HG02763 (cell line): Measurements from ENCODE around the gene FBXL16.
A peak's percentile ranks its signal among the peaks of the same experiment; 100 is the strongest.
"Not testable (repeated sequence)": the region's sequence is repeated elsewhere in the genome, so short reads cannot be mapped to it uniquely, and the experiment has no call there.

Experiments
- ATAC-seq: cut with Tn5 transposase; IDR thresholded peaks from one replicate; pipeline ENCODE4 v1.9.1; 2021; ENCODE audit warnings: mild to moderate bottlenecking, moderate library complexity; ENCODE audit not compliant: unreplicated experiment

The FBXL16 gene

DNA sequence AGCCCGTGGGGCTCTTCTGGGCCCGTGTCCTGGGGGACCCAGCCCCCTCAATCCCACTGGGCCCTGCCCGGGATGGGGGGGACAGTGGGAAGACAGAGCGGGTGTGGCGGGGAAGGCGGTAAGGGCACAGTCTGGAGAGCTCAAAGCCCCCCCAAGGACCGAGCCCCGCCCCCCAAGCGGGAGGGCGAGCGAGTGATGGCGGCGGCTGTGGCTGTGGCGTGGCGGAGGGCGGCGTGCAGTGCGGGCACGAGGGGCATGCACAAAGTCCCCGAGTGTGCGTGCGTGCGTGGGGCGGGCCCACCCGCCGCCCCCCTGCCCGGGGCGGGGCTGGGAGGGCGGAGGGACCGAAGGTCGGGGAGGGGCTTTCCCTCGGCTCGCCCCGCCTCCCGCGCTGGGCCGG is 11.8 kb downstream of the FBXL16 start:
- ATAC-seq: no peak

DNA sequence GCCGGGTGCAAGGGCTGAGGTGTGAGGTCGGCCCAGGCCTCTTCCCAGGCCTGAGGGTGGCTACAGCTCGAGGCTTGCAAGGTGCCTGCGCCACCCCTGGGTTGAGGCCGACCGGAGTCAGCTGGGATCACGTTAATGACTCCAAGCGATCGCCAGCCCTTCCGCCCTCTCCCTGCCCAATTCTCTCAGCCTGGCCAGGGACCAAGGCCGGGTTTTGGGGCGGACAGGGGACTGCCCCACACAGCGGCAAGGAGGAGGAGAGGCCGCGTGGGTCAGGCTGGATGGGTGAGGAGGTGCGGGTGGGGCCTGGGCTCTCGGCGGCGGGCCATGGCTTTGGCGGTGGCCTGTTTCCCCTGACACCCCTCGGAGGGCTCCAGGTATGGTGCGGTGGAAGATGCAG is 12.2 kb downstream of the FBXL16 start:
- no peak for ATAC-seq

DNA sequence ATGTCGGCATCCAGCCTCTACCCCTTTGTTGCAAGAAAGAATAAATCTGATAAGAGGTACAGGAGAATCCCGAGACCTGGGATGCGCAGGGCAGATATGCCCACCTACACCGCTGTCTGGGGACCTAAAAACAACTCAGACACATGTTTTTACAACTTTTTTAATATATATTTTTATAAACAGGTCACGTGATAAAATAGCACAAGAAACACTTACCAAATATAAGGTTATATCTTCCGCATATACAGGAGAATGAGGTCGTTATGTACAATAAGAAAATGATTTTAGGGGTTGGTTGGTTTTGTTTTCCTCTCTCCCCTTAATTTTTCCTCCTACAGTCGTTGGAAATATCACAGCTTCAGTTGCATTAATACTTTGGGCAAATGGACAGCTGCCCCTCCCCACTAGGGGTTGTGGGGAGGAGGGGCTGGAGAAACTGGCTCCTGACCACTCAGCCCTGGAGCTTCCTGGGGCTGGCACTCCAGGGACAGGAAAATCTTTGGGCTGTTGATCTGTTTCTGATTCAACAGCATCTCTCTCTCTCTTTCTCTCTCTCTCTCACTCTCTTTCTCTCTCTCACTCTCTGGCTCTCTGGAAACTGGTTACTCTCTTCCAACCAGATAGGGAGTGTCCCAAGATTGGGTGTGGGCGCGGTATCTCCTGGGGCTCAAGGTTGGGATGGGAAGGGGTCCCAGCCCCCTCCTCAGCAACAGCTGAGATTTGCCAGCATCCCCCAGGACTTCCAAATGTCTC is 13.1 kb downstream of the FBXL16 start:
- no peak for ATAC-seq

DNA sequence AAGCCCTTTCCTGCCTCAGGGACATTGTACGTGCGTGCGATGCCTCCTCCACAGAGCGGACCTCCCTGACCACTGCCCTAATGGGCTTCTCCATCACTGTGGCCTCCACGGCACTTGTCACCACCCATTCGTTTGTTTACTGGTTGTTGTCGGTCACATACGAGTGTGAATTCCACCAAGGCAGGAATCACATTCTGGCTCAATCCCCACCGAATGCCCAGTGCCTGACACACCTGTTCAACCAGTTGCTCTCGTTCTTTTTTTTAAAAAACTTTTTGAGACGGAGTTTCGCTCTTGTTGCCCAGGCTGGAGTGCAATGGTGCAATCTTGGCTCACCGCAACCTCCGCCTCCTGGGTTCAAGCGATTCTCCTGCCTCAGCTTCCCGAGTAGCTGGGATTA is 14.4 kb downstream of the FBXL16 start:
- not testable (repeated sequence) for ATAC-seq

DNA sequence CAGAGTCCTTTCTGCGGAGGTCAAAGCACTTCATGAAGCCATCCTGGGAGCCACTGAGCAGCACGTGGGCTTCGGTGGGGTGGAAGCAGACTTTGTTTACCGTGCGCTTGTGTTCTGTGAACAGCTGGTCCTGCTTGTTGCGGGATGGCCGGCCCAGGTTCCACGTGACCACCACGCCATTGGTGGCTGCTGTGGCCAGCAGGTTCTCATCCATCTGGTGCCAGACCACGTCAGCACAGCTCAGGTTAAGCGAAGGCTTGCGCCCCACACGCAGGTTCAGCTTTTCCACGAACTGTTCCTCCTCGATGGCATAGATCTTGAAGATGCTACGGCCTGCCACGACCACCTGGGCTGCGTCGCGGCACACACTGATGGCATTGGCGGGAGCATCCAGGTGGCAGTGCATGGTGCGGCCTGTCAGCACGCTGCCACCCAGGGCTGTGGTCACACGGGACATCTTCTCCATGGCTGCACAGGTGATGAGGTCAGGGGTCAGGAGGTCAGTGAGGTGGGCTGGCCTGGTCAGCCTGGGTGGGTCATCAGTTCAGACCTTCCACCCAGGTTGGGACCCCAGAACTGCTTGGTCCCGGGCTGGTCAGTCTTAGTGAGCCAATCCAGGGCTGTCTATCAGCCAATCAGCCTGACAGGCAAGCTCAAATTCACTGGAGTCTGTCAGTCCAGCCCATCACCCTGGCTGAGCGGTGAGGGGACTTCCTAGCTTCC is 16.3 kb downstream of the FBXL16 start:
- ATAC-seq: no peak

DNA sequence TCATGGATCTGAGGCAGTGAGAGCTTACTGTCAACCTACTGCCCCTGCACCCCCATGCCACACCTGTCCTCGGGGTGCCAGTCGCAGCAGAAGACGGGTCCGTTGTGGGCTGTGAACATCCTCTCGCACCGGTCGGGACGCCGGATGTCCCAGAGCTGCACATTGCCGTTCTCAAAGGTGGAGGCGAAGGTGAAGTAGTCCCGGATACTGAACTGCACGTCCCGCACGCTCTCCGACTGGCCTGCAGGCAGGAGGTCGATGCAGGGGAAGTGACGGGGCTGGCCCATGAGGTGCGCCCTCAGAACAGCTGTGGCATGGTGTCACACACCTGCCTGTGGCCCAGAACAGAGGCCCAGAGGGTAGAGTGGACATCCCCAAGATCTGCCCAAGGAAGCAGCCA is 18.1 kb downstream of the FBXL16 start:
- no peak for ATAC-seq

DNA sequence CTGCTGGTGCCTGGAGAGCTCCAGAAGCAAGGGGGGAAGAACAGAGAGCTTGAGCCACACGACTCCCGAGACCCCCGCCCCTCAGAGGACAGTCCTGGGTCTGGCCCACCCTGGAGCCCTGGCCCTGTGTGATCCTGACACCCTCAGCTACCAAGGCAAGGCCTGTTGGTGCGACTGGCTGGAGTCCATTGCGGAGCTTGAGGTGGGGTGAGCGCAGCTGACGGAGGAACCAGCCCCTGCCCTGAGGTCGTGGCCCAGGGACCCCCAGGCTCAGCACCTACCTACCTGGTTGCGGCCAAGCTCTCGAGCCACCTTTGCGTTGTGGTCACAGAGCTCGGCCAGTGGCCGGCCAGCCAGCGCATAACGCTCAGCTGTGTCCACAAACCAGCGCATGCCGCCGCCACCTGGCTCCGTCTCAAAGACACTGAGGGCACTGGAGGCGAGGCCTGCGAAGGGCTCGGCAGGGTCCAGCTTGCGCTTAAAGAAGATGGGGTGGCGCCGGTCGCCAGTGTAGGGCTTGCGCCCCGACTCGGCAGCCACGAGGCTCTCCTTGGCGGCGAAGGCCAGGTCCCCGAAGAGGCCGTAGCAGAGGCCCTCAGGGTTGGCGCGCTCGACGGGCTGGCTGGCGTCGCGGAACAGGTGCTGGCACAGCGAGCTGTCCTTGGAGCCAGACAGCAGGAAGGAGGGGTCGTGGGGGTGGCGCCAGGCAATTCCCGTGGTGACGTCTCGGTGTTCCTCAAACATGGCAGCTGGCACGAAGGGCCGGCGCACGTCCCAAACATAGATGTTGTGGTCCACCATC is 18.9 kb downstream of the FBXL16 start:
- ATAC-seq: no peak

DNA sequence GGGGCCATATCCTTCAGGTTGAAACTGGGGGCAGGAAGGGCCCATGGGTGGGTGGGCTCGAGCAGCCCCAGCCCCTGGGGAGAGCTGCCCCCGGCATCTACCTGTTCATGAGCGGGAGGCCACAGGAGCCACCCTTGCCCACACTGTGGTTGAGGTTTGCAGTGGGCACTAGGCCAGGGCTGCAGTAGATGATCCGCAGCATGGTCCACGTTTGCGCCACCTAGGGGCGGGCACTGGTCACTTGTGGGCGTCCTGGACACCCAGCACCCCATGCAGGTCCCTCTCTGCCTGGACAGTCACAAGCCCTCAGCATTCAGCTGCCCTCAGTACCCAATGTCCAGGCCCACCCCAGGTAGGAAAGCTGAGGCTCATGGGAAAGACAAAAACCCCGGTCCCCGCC is 19.6 kb downstream of the FBXL16 start:
- no peak for ATAC-seq

DNA sequence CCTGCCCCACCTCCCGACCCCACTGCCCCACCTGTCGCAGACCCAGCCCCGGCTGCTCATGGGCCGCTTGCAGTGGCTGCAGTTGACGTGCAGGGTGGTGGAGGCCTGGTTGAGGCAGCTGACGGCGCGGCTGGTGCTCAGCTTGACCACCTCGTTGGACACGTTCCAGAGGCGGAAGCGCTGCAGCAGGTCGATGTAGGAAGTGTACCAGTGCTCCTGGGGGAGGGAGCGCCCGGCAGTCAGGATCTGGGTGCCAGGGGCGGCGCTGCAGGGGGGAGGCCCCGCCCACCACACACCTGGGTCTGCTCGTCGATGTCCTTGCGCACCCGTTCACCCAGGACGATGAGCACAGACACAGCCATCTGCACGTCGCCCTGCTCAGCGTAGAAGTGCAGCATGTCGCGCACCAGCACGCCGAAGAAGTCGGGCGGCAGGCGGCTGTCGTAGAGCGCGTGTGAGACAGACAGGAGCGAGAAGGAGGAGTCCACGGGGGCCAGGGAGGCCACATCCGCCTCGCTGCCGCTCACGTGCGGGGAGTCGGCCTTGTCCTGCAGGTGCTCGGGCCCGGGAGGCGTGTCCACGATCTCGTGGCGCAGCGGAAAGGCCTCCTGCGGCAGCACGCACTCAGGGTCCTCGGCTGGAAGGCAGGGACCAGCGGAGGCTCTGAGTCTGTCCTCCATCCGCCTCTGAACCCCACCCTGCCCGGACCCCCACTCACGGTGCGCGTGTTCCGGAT is 20.5 kb downstream of the FBXL16 start:
- no peak for ATAC-seq

DNA sequence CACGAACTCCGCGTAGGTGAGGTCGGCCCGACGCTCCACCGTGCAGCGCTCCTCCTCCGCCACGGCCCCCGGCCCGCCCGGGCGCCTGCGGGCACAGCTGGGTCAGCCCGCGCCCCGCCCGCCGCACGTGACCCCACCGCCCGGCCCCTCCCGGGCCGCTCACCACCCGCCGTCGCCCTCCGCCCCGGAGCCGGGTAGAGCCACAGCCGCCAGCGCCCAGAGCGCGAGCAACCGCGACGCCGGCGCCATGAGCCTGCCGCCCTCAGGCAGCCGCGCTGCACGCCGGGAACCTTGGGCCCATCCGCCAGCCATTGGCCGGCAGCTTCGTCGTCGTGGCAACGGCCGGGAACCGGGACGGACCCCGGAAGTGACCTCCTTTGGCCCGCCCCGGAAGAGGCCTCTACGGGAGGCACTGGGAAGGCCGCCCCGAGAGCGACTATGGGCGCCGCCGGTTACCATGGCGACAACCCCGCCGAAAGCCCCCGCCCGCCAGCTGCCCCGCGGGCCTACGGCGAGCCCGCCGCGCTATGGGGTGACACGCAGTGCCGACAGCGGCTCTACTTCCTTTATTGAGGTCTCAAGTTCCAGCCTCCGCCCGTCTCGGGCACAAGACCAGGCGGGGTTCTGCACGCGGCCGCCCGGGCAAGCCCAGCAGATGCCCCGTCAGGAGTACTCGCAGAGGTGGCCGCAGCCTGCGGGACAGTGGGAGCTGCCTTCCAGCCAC is 21.4 kb downstream of the FBXL16 start, which contains the start of gene JMJD8:
Gene JMJD8, minus strand, starts transcription at position 264 of the 724 bp plus-strand sequence. Its CDS starts 15 bp downstream, at position 249.
- ATAC-seq: peak; percentile 66

DNA sequence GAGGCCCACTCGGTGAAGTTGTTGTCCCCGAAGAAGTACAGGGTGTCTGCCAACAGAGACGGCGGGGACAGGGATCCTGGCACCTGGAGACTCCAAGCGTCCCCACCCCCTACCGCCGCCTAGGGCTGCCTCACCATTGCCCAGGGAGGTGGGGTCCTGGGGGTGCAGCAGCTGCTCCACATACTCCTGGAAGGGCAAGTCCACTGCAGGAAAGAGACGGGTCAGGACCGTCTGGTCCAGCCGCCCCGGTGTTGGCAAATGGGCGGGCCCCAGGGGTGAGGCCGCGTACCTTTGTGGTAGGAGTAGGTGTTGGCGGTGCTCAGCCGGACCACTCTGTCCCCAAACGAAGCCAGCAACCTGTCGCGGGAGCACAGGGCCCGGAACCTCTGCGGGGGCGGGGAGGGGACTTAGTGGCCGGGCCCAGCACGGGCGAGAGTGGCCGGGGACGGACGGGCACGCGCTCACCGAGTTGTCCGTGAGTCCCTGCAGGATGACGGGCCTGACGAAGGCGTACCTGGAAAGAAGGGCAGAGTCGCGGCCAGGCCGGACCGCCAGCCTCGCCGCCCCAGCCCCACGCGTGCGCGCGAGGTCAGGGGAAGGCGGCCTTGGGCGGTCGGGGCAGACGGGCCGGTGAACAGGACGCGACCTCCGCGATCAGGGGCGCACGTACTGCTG is 22.1 kb downstream of the FBXL16 start:
- no peak for ATAC-seq

DNA sequence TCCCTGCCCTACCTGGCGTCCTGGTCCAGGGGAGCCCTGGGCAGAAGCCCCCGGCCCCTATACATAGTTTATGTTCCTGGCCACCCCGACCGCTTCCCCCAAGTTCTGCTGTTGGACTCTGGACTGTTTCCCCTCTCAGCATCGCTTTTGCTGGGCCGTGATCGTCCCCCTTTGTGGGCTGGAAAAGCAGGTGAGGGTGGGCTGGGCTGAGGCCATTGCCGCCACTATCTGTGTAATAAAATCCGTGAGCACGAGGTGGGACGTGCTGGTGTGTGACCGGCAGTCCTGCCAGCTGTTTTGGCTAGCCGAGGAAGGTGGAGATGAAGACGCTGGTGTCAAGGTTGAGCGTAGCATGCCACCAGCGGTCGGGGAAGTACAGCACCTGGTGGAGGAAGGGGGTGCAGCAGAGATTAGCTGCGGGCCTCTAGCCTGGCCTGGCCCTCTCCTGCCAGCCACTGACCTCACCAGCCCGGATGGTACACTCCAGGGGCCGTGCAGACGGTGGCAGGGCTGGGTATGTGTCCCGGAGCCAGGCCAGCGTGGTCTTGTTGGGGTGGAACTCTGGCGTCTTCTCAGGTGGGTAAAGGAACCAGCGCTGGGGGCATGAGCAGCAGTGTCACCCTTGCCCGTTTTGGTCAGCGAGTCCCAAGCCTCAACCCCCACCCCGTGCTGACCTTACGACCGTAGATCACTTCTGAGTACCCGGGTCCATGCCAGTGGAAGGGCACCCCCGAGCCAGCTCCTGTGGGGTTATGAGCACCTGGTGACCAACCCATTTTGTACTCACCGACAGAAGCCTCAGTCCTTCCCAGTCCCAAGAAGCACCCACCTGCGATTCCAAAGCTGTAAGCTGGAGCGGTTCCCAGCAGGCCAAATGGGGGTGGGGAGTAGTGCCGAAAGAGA is 22.9 kb downstream of the FBXL16 start:
- no peak for ATAC-seq

DNA sequence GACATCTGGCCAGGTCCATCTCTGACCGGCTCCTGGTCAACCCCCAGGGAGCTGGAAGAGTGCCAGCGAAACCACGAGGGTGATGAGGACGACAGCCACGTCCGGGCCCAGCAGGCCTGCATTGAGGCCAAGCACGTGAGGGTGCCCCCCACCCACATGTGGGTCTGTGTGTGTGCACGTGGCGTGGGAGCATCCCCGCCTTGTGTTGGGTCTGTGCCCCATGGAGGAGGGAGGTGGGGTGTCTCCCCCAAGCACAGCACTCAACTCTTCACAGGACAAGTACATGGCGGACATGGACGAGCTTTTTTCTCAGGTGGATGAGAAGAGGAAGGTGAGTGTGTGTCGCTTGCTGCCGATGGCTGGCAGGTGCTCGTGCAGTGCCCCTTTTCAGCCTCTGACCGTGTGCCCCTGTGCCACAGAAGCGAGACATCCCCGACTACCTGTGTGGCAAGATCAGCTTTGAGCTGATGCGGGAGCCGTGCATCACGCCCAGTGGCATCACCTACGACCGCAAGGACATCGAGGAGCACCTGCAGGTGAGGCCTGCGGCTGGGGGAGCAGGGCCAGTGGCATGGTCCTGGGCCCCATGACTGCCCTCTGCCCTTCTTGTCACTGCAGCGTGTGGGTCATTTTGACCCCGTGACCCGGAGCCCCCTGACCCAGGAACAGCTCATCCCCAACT is 23.7 kb downstream of the FBXL16 start:
- no peak for ATAC-seq

DNA sequence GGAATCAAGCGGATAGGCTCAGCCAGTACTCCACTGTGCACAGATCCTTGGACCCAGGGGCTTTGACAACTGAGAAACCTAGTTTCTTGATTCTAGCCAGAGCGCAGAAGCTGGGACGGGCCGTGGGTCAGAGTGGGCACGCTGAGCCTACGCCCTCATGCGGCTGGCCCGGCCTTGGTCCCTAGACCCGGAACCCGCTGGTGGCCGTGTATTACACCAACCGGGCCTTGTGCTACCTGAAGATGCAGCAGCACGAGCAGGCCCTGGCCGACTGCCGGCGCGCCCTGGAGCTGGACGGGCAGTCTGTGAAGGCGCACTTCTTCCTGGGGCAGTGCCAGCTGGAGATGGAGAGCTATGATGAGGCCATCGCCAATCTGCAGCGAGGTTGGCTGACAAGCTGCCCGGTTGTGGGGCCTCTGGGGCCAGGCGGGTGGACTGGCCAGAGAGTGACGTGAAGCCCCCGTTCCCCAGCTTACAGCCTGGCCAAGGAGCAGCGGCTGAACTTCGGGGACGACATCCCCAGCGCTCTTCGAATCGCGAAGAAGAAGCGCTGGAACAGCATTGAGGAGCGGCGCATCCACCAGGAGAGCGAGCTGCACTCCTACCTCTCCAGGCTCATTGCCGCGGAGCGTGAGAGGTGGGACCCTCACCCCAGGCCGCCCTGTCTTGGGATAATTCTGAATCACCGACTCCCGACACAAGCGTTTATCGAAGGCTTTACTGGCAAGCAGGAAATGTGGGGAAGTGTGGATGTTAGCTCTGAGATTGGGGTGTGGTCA is 24.4 kb downstream of the FBXL16 start:
- no peak for ATAC-seq

DNA sequence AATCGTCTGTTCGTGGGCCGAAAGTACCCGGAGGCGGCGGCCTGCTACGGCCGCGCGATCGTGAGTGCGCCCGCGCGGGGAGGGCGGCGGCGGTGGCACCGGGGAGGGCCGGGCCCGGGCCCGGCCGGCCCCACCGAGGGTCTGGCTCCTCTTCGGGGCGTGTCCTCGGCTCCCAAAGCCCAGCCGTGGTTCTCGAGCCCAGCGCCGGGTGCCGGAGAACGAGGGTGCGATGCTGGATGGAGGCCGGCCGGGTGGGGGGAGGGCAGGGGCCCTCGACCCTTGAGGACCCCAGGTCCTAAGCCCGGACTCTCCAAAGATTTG is 25.0 kb downstream of the FBXL16 start:
- no peak for ATAC-seq

DNA sequence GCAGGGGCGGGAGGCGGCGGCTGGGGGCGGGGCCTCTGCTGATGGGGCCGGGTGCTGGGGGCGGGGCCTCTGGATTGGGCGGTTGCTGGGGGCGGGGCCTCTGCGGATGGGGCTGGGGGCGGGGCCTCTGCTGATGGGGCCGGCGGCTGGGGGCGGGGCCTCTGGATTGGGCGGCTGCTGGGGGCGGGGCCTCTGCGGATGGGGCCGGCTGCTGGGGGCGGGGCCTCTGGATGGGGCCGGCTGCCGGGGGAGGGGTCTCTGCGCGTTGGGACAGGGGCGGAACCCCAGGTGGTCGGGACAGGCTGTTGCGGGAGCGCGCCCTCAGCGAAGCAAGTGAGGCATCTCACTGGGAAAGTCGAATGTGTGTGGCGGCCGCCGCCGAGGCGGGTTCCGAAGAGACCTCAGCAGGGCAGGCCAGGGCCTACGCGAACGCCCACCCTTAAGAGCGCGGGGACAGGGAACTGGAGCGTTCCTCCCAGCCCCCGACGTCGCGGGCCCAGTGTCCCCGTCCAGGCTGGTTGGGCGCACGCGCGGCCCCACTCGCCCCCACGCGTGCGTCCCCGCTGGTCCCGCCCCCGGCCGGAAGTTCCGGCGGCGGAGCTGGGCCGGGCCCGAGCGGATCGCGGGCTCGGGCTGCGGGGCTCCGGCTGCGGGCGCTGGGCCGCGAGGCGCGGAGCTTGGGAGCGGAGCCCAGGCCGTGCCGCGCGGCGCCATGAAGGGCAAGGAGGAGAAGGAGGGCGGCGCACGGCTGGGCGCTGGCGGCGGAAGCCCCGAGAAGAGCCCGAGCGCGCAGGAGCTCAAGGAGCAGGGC is 25.6 kb downstream of the FBXL16 start, which contains the start of gene STUB1:
Gene STUB1, plus strand, starts transcription at position 597 of the 811 bp plus-strand sequence. Its CDS starts 116 bp downstream, at position 713.
- peak; percentile 36 for ATAC-seq
